GM18861 (cell line): ENCODE data around the gene SAMHD1.
"Not testable (repeated sequence)": the region's sequence is repeated elsewhere in the genome, so short reads cannot be mapped to it uniquely, and the experiment has no call there.

Source experiments
- ATAC-seq: cut with Tn5 transposase; IDR thresholded peaks from one replicate; pipeline ENCODE4 v1.9.1; 2021; ENCODE audit not compliant: unreplicated experiment

Gene SAMHD1

GRCh38 chr20:36917943-36918342, 33.6 kb downstream of the SAMHD1 start:
- no peak for ATAC-seq

GRCh38 chr20:36917240-36917639, 34.3 kb downstream of the SAMHD1 start:
- no peak for ATAC-seq

GRCh38 chr20:36916199-36916598, 35.3 kb downstream of the SAMHD1 start:
- ATAC-seq: no peak

- ATAC-seq: no peak
Observed at GRCh38 chr20:36908603-36909002, 42.9 kb downstream of the SAMHD1 start.

GRCh38 chr20:36906086-36906485, 45.4 kb downstream of the SAMHD1 start:
- not testable (repeated sequence) for ATAC-seq

DNA sequence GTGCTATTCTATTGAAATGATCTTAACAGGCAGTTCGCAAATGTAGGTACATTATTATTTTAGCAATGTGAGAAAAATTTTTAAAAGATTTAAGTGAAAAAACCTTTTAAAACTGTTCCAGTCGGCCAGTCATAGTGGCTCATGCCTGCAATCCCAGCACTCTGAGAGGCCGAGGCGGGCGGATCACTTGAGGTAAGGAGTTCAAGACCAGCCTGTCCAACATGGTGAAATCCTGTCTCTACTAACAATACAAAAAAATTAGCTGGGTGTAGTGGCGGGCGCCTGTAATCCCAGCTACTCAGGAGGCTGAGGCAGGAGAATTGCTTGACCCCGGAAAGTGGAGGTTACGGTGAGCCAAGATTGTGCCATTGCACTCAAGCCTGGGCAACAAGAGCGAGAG, 45.9 kb downstream of the SAMHD1 start:
- not testable (repeated sequence) for ATAC-seq

GRCh38 chr20:36904690-36905089, 46.8 kb downstream of the SAMHD1 start:
- no peak for ATAC-seq

GRCh38 chr20:36895036-36895435, 56.5 kb downstream of the SAMHD1 start:
- no peak for ATAC-seq

DNA sequence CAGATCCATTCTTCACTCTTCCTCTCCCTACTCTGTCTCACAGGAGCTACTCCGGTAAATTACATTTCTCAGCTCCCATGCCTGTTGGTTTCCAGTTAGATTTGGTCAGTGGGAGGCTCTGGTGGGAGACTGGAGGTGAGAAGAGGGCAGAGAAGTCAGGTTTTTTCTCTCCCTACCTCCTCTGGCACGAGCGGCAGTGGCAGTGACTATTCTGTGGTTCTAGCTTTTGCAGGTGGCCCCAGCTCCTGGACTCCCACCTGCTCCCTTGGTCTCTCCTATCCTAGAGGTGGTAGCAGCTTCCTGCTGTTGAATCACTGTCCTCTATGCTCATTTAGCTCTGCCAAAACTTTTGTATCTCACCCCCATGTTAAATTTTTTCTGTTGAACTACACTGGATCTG, 57.7 kb downstream of the SAMHD1 start:
- ATAC-seq: no peak

DNA sequence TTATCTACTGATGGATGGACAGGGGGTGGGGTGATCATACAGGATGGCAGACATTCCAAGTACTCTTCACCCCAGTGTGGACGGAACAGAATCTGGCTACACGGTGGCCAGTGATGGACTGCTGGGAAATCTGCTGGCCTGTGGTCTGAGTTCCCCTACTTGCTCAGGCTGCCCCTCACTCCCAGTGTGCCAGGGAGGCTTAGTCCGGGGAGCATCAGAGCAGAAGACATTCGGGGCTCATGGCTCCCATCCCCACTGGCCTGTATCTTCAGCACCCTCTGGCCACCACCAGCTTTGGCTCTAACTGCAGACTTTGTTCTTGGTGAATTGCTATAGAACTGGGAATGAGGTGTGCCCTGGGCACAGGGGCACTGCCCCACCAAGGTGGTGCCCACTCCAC, 60.3 kb downstream of the SAMHD1 start:
- no peak for ATAC-seq

GRCh38 chr20:36890586-36890985, 60.9 kb downstream of the SAMHD1 start:
- no peak for ATAC-seq

GRCh38 chr20:36888880-36889516, 62.5 kb downstream of the SAMHD1 start:
- no peak for ATAC-seq

DNA sequence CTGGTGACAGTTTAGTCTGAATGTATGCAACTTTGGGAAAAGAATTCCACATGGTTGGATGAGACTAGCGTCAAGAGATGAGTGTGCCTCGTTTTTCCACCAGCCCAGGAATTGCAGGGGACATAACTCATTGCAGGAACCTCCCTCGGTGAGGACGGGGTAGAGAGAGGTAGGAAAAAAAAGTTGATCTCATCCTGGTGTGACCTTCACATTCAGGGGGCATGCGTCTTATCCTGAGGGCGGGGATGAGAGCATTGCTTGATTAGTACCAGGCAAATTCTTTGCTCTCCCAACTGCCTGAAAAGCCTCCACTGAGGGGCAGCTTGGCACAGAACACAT, 63.8 kb downstream of the SAMHD1 start:
- no peak for ATAC-seq

- no peak for ATAC-seq
Observed at GRCh38 chr20:36886859-36887751, 64.4 kb downstream of the SAMHD1 start.

DNA sequence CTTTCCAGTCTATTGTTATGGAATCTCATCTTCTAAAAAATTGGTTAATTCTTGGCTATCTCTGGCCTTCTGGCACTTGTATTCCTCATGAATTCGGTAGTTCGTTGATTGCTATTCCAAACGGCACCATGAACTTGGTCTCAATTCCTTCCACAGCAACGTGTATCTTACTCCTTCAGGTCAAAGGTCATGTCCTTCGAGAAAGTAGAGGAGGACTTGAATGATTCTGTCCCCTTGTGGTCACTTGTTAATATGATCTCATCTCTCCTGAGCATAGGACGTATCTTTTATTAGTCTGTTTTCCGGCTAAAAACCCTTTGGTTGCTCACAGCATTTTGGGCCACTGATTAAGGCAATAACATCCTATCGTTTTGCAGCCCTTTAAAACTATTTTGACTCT, 66.2 kb downstream of the SAMHD1 start:
- ATAC-seq: no peak

GRCh38 chr20:36883977-36884535, 67.5 kb downstream of the SAMHD1 start:
- no peak for ATAC-seq

DNA sequence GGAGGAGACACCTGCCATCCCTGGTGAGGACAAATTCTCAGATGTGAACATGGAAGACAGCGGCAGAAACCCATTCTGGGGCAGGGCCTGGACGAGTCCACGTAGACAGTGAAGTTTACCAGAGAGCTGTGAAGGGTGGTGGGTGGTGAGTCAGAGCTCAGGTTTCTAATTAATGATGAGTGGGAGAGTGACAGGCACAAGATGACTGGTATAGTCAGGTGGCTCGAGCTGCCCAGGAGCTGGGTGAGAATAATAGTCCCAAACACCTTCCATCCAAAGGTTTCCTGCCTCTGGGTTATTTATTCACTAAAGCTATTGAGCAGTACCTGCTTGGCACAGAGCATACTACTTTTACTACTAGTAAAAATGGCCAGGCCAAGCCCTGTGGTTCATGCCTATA, 69.6 kb downstream of the SAMHD1 start:
- ATAC-seq: no peak

- no peak for ATAC-seq
Observed at GRCh38 chr20:36881331-36881730, 70.2 kb downstream of the SAMHD1 start.

- no peak for ATAC-seq
Observed at GRCh38 chr20:36880741-36881250, 70.7 kb downstream of the SAMHD1 start.

DNA sequence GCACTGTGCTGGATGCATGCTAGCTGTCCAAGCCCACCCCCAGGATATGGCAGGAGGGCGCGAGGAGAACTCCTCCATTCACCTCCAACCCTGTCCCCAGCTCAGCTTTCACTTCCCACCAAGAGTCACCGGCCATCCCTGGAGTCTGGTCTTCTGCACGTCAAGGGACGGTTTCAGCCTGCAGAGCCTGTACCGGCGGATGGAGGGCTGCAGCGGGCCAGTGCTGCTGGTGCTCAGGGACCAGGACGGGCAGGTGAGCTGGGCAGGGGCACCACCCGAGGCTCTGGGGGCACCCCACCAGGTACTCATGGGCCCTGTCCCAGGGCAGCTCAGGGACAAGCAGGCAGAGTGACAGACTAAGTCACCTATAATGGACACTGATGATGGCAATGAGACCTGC, 72.6 kb downstream of the SAMHD1 start:
- ATAC-seq: no peak

GRCh38 chr20:36876473-36876833, 75.1 kb downstream of the SAMHD1 start:
- no peak for ATAC-seq
